ENCODE results near the gene NUDT9.
A peak's percentile ranks its signal among the peaks of the same experiment; 100 is the strongest.
"Not testable (repeated sequence)": the region's sequence is repeated elsewhere in the genome, so short reads cannot be mapped to it uniquely, and the experiment has no call there.

The NUDT9 gene

GRCh38 chr4:87422104-87423052 is at the start of gene NUDT9:
Gene NUDT9, plus strand, starts transcription at chr4:87422573. Its CDS starts 333 bp downstream, at chr4:87422906.
- peak; percentile 77 for DNase-seq

- DNase-seq = no peak
Measured at GRCh38 chr4:87375719-87376291, 46.6 kb upstream of the NUDT9 start.

GRCh38 chr4:87377816-87378215 is 44.6 kb upstream of the NUDT9 start:
- no peak for DNase-seq

- no peak for DNase-seq
Measured at GRCh38 chr4:87382116-87382515, 40.3 kb upstream of the NUDT9 start.

- DNase-seq = no peak
Measured at GRCh38 chr4:87382931-87383330, 39.4 kb upstream of the NUDT9 start.

- DNase-seq = not testable (repeated sequence)
Measured at GRCh38 chr4:87384466-87385132, 37.8 kb upstream of the NUDT9 start.

GRCh38 chr4:87387237-87387636 is 35.1 kb upstream of the NUDT9 start:
- DNase-seq = no peak

- DNase-seq = no peak
Measured at GRCh38 chr4:87388901-87389300, 33.5 kb upstream of the NUDT9 start.

- not testable (repeated sequence) for DNase-seq
Measured at GRCh38 chr4:87390055-87390454, 32.3 kb upstream of the NUDT9 start.

- DNase-seq = no peak
Measured at GRCh38 chr4:87390551-87390890, 31.9 kb upstream of the NUDT9 start.

- DNase-seq = peak; percentile 49
Measured at GRCh38 chr4:87390891-87391575, 31.3 kb upstream of the NUDT9 start, which contains the start of gene HSD17B11. Gene HSD17B11, minus strand, starts transcription at chr4:87391188. Its CDS starts 118 bp downstream, at chr4:87391070.

- no peak for DNase-seq
Measured at GRCh38 chr4:87391576-87392054, 30.8 kb upstream of the NUDT9 start.

GRCh38 chr4:87392183-87392582 is 30.2 kb upstream of the NUDT9 start:
- DNase-seq = no peak

GRCh38 chr4:87395073-87395472 is 27.3 kb upstream of the NUDT9 start:
- not testable (repeated sequence) for DNase-seq

- DNase-seq = not testable (repeated sequence)
Measured at GRCh38 chr4:87395851-87396250, 26.5 kb upstream of the NUDT9 start.

- DNase-seq = no peak
Measured at GRCh38 chr4:87399148-87399547, 23.2 kb upstream of the NUDT9 start.

GRCh38 chr4:87399954-87400353 is 22.4 kb upstream of the NUDT9 start:
- no peak for DNase-seq

- DNase-seq = not testable (repeated sequence)
Measured at GRCh38 chr4:87403732-87404131, 18.6 kb upstream of the NUDT9 start.

GRCh38 chr4:87405211-87405820 is 17.1 kb upstream of the NUDT9 start:
- no peak for DNase-seq

GRCh38 chr4:87406462-87406861 is 15.9 kb upstream of the NUDT9 start:
- DNase-seq = no peak

GRCh38 chr4:87406902-87407301 is 15.5 kb upstream of the NUDT9 start:
- DNase-seq = not testable (repeated sequence)

GRCh38 chr4:87409420-87409939 is 12.9 kb upstream of the NUDT9 start:
- no peak for DNase-seq

All from NCI-H1105 (cell line).